GM21717 (cell line): ENCODE measurements around the gene TMEM63B.
"Not testable (repeated sequence)": the region's sequence is repeated elsewhere in the genome, so short reads cannot be mapped to it uniquely, and the experiment has no call there.

Experiments
- ATAC-seq: cut with Tn5 transposase; IDR thresholded peaks from one replicate; pipeline ENCODE4 v1.9.1; 2021; ENCODE audit warnings: mild to moderate bottlenecking, moderate library complexity; ENCODE audit not compliant: unreplicated experiment

Gene TMEM63B

GRCh38 chr6:44142835-44143234 lies 15.5 kb downstream of the TMEM63B start:
- no peak for ATAC-seq

GRCh38 chr6:44143731-44144130 lies 16.4 kb downstream of the TMEM63B start:
- ATAC-seq: no peak

- not testable (repeated sequence) for ATAC-seq
Measured at GRCh38 chr6:44144536-44144935, 17.2 kb downstream of the TMEM63B start.

GRCh38 chr6:44145839-44146238 lies 18.5 kb downstream of the TMEM63B start:
- ATAC-seq: no peak

GRCh38 chr6:44146685-44147084 lies 19.3 kb downstream of the TMEM63B start:
- ATAC-seq: no peak

GRCh38 chr6:44147256-44147655 lies 19.9 kb downstream of the TMEM63B start:
- ATAC-seq: no peak

GRCh38 chr6:44148306-44148705 lies 21.0 kb downstream of the TMEM63B start:
- no peak for ATAC-seq

- ATAC-seq: no peak
Measured at GRCh38 chr6:44149369-44150012, 22.1 kb downstream of the TMEM63B start.

- ATAC-seq: no peak
Measured at GRCh38 chr6:44150317-44150917, 23.1 kb downstream of the TMEM63B start.

GRCh38 chr6:44151348-44152108 lies 24.2 kb downstream of the TMEM63B start:
- ATAC-seq: no peak

GRCh38 chr6:44152109-44152461 lies 24.7 kb downstream of the TMEM63B start:
- no peak for ATAC-seq

- ATAC-seq: no peak
Measured at GRCh38 chr6:44152533-44152932, 25.2 kb downstream of the TMEM63B start.

GRCh38 chr6:44154067-44154466 lies 26.7 kb downstream of the TMEM63B start:
- no peak for ATAC-seq

- no peak for ATAC-seq
Measured at GRCh38 chr6:44156494-44157151, 29.3 kb downstream of the TMEM63B start.

- no peak for ATAC-seq
Measured at GRCh38 chr6:44157152-44157521, 29.8 kb downstream of the TMEM63B start.

GRCh38 chr6:44158770-44159228 lies 31.4 kb downstream of the TMEM63B start, which contains the start of gene CAPN11:
TSS of gene CAPN11 (plus strand) at chr6:44158820. CDS start at chr6:44158849, 29 bp downstream.
- ATAC-seq: no peak

- ATAC-seq: no peak
Measured at GRCh38 chr6:44161997-44162338, 34.6 kb downstream of the TMEM63B start.

- no peak for ATAC-seq
Measured at GRCh38 chr6:44162876-44163625, 35.7 kb downstream of the TMEM63B start.

- ATAC-seq: no peak
Measured at GRCh38 chr6:44166116-44166515, 38.8 kb downstream of the TMEM63B start.

- no peak for ATAC-seq
Measured at GRCh38 chr6:44166591-44167184, 39.3 kb downstream of the TMEM63B start.
